ENCODE measurements around the gene ZNRF3. TPM values are rescaled to one million over a fixed set of nuclear protein-coding genes. Genes with fewer than 3 reads are reported as not detected.

The ZNRF3 gene
- total RNA-seq, 1 donor from 2014 or later = 10.5 TPM

- DNase-seq (ENCODE audit: low read depth) = no peak
- TF ChIP-seq CTCF (IDR thresholded peaks at IDR 0.05; ENCODE audit: insufficient read depth, low read length, poor library complexity, severe bottlenecking) = no peak
- Histone ChIP-seq H3K27me3 (ENCODE audit: control insufficient read depth, insufficient read depth, low read length) (no peaks in the 10 kb centered on the region), H3K4me3 (ENCODE audit: low read depth, low read length) (no peak overlapping the region), H3K36me3 (ENCODE audit: control insufficient read depth, insufficient read depth, low read length) (no peaks in the 10 kb centered on the region)
These were observed 55.0 kb downstream of the ZNRF3 start for GRCh38 chr22:28938286-28938833.

GRCh38 chr22:28939394-28939793 lies 56.0 kb downstream of the ZNRF3 start:
- no peak for DNase-seq (ENCODE audit: low read depth)
- H3K27me3 ChIP-seq (ENCODE audit: control insufficient read depth, insufficient read depth, low read length) = no peaks in the 10 kb centered on the region
- H3K4me3 ChIP-seq (ENCODE audit: low read depth, low read length) = no peak overlapping the region
- no peaks in the 10 kb centered on the region for H3K36me3 ChIP-seq (ENCODE audit: control insufficient read depth, insufficient read depth, low read length)
- TF ChIP-seq CTCF (IDR thresholded peaks at IDR 0.05; ENCODE audit: insufficient read depth, low read length, poor library complexity, severe bottlenecking) = no peak

- DNase-seq (ENCODE audit: low read depth) = no peak
- no peaks in the 10 kb centered on the region for H3K36me3 ChIP-seq (ENCODE audit: control insufficient read depth, insufficient read depth, low read length)
- H3K27me3 ChIP-seq (ENCODE audit: control insufficient read depth, insufficient read depth, low read length) = no peaks in the 10 kb centered on the region
- H3K4me3 ChIP-seq (ENCODE audit: low read depth, low read length) = no peak overlapping the region
- TF ChIP-seq CTCF (IDR thresholded peaks at IDR 0.05; ENCODE audit: insufficient read depth, low read length, poor library complexity, severe bottlenecking) = no peak
These were observed 56.6 kb downstream of the ZNRF3 start for GRCh38 chr22:28939932-28940331.

- no peaks in the 10 kb centered on the region for H3K27me3 ChIP-seq (ENCODE audit: control insufficient read depth, insufficient read depth, low read length)
- H3K36me3 ChIP-seq (ENCODE audit: control insufficient read depth, insufficient read depth, low read length) = no peaks in the 10 kb centered on the region
- no peak for TF ChIP-seq CTCF (IDR thresholded peaks at IDR 0.05; ENCODE audit: insufficient read depth, low read length, poor library complexity, severe bottlenecking)
These were observed 57.1 kb downstream of the ZNRF3 start for GRCh38 chr22:28940441-28940840.

GRCh38 chr22:28942333-28942732 lies 59.0 kb downstream of the ZNRF3 start:
- Histone ChIP-seq H3K4me3 (ENCODE audit: low read depth, low read length) (no peak overlapping the region), H3K27me3 (ENCODE audit: control insufficient read depth, insufficient read depth, low read length) (no peaks in the 10 kb centered on the region), H3K36me3 (ENCODE audit: control insufficient read depth, insufficient read depth, low read length) (no peaks in the 10 kb centered on the region)
- DNase-seq (ENCODE audit: low read depth) = no peak
- TF ChIP-seq CTCF (IDR thresholded peaks at IDR 0.05; ENCODE audit: insufficient read depth, low read length, poor library complexity, severe bottlenecking) = no peak

More at GRCh38 chr22:28940441-28940840, 57.1 kb downstream of the ZNRF3 start:
- no peak for DNase-seq (ENCODE audit: low read depth)
- H3K4me3 ChIP-seq (ENCODE audit: low read depth, low read length) = no peak overlapping the region

GRCh38 chr22:28942801-28943500 lies 59.6 kb downstream of the ZNRF3 start:
- no peak for TF ChIP-seq CTCF (IDR thresholded peaks at IDR 0.05; ENCODE audit: insufficient read depth, low read length, poor library complexity, severe bottlenecking)
- DNase-seq (ENCODE audit: low read depth) = no peak
- H3K4me3 ChIP-seq (ENCODE audit: low read depth, low read length) = no peak overlapping the region
- H3K36me3 ChIP-seq (ENCODE audit: control insufficient read depth, insufficient read depth, low read length) = no peaks in the 10 kb centered on the region
- H3K27me3 ChIP-seq (ENCODE audit: control insufficient read depth, insufficient read depth, low read length) = no peaks in the 10 kb centered on the region

Measured in kidney epithelial cell (primary cell).